ENCODE measurements around the gene ZNF621. TPM values are rescaled to one million over a fixed set of nuclear protein-coding genes. Genes with fewer than 3 reads are reported as not detected.
"Not testable (repeated sequence)": the region's sequence is repeated elsewhere in the genome, so short reads cannot be mapped to it uniquely, and the experiment has no call there.

The ZNF621 gene
- total RNA-seq, 1 experiment from 2014 or later: 6.4 TPM

DNA sequence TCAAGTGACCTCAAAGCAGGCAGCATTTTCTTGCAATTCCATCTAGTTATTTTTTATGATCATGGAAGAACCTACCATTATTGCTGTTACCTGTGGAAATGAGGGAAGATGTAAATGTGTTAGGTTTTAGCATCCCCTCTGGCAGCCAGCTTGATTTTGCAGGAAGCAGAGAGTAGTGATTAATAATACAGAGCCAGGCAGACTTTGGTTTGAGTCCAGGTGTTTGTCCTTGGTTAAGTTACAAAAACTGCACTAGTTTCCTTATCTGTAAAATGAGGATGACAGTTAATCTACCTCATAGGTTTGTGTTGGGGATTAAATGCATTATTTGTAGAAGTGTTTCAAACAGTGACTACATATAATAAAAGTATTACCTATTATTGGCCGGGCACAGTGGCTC lies 6.7 kb upstream of the ZNF621 start:
- no peaks in the 10 kb centered on the region for H3K27me3 ChIP-seq (ENCODE audit: control insufficient read depth, insufficient read depth, low read length)
- no peak overlapping the region for H3K4me3 ChIP-seq (ENCODE audit: insufficient read depth, low read depth, low read length)
- DNase-seq: no peak
- peaks cover 4% of the 10 kb centered on the region for H3K36me3 ChIP-seq (replicated peaks; ENCODE audit: control insufficient read depth, insufficient read depth, low read length)

DNA sequence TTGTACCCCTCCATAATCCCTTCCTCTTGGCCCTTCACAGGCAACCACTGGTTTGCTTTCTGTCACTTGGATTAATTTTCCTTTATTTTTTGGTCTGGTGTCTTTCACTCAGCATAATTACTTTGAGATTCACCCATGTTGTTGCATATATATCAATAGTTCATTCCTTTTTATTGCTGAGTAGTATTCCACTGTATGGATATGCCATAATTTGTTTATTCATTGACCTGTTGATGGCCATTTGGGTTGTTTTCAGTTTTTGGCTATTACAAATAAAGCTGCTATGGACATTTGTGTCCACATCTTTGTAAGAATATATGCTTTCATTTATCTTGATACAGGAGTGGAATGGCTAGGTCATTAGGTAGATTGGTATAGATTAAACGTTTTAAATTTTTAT lies 5.9 kb upstream of the ZNF621 start:
- Histone ChIP-seq H3K27me3 (ENCODE audit: control insufficient read depth, insufficient read depth, low read length) (no peaks in the 10 kb centered on the region), H3K36me3 (replicated peaks; ENCODE audit: control insufficient read depth, insufficient read depth, low read length) (peaks cover 4% of the 10 kb centered on the region), H3K4me3 (ENCODE audit: insufficient read depth, low read depth, low read length) (no peak overlapping the region)
- DNase-seq: no peak

DNA sequence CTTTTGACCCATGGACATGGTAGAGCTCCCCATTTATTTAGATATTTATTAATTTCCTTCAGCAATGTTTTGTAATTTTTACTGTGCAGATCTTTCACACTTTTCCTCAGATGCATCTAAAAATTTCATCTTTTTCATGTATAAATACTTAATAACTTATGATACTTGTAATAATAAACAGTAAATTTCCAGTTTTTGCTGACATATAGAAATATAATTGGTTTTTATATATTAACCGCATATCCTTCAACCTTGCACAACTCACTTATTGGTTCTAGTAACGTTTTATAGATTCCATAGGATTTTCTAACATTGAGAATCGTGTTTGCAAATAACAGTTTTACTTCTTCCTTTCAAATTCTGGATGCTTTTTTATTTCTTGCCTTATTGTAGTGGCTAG lies 3.5 kb upstream of the ZNF621 start:
- Histone ChIP-seq H3K4me3 (ENCODE audit: insufficient read depth, low read depth, low read length) (no peak overlapping the region), H3K27me3 (ENCODE audit: control insufficient read depth, insufficient read depth, low read length) (no peaks in the 10 kb centered on the region)
- DNase-seq: no peak

DNA sequence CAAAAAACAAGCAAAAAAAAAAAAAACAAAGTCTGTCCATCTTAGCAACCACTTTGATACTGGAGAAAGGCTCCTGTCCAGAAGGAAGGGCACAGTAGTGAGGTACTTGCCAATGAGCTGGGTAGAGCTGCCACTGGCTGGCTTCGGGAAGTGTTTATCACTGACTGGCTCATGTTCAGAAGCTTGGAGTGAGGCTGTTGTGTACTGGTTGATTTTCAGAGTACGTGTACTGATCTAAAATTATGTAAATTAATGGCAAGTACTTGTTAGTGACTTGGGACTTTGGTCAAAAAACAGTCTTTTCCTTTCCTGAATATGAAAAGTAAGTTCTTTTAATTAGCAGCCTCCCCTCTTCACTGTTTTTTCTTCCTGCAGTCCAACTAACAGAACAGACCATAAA lies 979 bp upstream of the ZNF621 start:
- DNase-seq: no peak
- H3K36me3 ChIP-seq (replicated peaks; ENCODE audit: control insufficient read depth, insufficient read depth, low read length): peaks cover 2% of the 10 kb centered on the region
- no peak overlapping the region for H3K4me3 ChIP-seq (ENCODE audit: insufficient read depth, low read depth, low read length)
- no peaks in the 10 kb centered on the region for H3K27me3 ChIP-seq (ENCODE audit: control insufficient read depth, insufficient read depth, low read length)

More for the DNA sequence above, 3.5 kb upstream of the ZNF621 start:
- peaks cover 4% of the 10 kb centered on the region for H3K36me3 ChIP-seq (replicated peaks; ENCODE audit: control insufficient read depth, insufficient read depth, low read length)

DNA sequence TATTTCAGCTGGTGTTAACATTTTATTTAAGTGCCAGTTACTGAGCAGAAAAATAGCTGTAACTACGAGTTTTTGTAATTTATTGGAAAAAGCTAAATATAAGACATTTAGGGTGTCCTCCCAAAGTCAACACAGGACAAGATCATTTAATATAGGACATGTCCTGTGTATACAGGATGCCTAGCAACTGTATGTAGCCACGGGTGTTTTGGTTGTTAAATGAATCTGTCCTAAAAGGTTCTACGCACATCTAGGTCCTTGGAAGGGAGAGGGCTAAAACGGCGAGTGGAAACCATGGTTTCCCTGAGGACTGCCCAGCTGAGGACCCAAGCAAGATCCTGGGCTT lies 565 bp upstream of the ZNF621 start:
- Histone ChIP-seq H3K27me3 (ENCODE audit: control insufficient read depth, insufficient read depth, low read length) (no peaks in the 10 kb centered on the region), H3K36me3 (replicated peaks; ENCODE audit: control insufficient read depth, insufficient read depth, low read length) (peaks cover 2% of the 10 kb centered on the region), H3K4me3 (ENCODE audit: insufficient read depth, low read depth, low read length) (peak overlapping the region; percentile 92)
- no peak for DNase-seq

DNA sequence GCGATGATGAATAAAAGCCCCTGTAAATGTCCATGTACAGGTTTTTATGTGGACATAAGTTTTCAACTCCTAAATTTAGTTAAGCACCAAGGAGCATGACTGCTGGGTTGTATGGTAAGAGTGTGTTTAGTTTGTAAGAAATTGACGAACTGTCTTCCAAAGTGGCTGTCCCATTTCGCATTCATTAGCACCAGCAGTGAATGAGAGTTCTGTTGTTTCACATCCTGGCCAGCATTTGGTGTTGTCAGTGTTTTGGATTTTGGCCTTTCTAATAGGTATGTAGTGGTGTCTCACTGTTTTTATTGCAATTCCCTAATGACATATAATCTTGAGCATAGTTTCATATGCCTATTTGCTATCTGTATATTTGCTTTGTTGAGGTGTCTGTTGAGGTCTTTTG lies 3.7 kb downstream of the ZNF621 start:
- Histone ChIP-seq H3K4me3 (ENCODE audit: insufficient read depth, low read depth, low read length) (no peak overlapping the region), H3K27me3 (ENCODE audit: control insufficient read depth, insufficient read depth, low read length) (no peaks in the 10 kb centered on the region), H3K36me3 (replicated peaks; ENCODE audit: control insufficient read depth, insufficient read depth, low read length) (peaks cover 18% of the 10 kb centered on the region)
- no peak for DNase-seq

DNA sequence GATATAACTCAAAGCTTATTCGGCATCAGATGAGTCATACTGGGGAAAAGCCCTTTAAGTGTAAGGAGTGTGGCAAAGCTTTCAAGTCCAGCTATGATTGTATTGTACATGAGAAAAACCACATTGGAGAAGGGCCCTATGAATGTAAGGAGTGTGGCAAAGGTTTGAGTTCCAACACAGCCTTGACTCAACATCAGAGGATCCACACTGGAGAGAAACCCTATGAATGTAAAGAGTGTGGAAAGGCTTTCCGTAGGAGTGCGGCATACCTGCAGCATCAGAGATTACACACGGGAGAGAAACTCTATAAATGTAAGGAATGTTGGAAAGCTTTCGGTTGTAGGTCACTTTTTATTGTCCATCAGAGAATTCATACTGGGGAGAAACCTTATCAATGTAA lies 7.5 kb downstream of the ZNF621 start:
- Histone ChIP-seq H3K36me3 (replicated peaks; ENCODE audit: control insufficient read depth, insufficient read depth, low read length) (peaks cover 21% of the 10 kb centered on the region), H3K4me3 (ENCODE audit: insufficient read depth, low read depth, low read length) (no peak overlapping the region), H3K27me3 (ENCODE audit: control insufficient read depth, insufficient read depth, low read length) (no peaks in the 10 kb centered on the region)
- no peak for DNase-seq

DNA sequence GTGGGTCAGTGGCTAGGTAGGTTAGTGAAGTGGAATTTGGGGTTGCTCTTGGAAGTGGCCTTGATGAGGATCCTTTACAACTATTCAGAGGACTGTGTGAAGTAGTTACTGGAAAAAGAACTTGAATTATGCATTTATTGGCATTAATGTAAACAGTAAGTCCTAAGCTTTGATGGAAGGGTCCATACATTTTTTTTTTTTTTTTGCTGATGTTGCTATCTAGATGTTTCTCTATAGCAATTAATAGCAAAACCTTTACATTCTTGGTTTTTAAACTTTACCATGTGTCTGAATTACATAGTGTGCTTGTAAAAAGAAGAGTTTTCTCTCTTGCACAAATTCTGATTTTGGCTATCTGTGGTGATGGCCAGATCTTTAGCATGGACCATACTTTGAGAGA lies 9.5 kb downstream of the ZNF621 start:
- Histone ChIP-seq H3K27me3 (ENCODE audit: control insufficient read depth, insufficient read depth, low read length) (no peaks in the 10 kb centered on the region), H3K36me3 (replicated peaks; ENCODE audit: control insufficient read depth, insufficient read depth, low read length) (peaks cover 19% of the 10 kb centered on the region), H3K4me3 (ENCODE audit: insufficient read depth, low read depth, low read length) (no peak overlapping the region)
- DNase-seq: no peak

DNA sequence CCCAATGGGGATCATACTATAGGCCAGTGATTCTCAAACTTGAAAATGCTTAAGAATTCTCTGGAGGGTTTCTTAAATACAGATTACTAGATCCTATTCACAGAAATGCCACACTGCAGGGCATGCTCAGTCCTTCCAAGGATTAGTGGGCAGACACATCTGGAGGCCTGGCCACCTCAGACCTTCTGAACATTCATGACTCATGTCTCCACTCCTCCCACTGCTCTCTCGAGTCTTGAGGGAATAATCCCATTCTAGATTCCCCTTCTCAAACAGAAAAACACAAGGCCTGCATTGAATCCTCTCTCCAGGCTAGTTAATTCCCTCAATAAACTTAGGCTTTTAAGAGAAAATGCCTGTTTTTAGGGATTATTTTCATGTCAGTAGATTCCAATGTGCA lies 22.1 kb downstream of the ZNF621 start:
- Histone ChIP-seq H3K36me3 (replicated peaks; ENCODE audit: control insufficient read depth, insufficient read depth, low read length) (no peaks in the 10 kb centered on the region), H3K27me3 (ENCODE audit: control insufficient read depth, insufficient read depth, low read length) (no peaks in the 10 kb centered on the region), H3K4me3 (ENCODE audit: insufficient read depth, low read depth, low read length) (no peak overlapping the region)
- no peak for DNase-seq

DNA sequence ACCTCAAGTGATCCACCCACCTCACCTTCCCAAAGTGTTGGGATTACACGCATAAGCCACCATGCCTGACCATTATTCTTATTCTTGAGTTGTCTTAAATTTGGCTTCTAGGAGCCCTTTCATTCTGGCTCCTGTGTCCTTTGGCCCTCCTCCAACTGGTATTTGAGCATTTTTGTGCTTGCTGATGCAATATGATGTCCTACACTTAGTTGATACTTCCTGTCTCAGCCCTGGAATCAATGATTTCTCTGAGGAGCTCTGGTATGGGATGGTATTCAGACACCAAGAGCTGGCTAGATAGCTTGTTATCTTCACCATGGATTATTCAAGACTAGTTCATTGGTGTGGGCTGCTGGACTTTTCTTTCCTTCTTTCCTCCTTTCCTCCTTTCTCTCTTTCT lies 25.4 kb downstream of the ZNF621 start:
- Histone ChIP-seq H3K36me3 (replicated peaks; ENCODE audit: control insufficient read depth, insufficient read depth, low read length) (no peaks in the 10 kb centered on the region), H3K4me3 (ENCODE audit: insufficient read depth, low read depth, low read length) (no peak overlapping the region), H3K27me3 (ENCODE audit: control insufficient read depth, insufficient read depth, low read length) (no peaks in the 10 kb centered on the region)
- DNase-seq: no peak

DNA sequence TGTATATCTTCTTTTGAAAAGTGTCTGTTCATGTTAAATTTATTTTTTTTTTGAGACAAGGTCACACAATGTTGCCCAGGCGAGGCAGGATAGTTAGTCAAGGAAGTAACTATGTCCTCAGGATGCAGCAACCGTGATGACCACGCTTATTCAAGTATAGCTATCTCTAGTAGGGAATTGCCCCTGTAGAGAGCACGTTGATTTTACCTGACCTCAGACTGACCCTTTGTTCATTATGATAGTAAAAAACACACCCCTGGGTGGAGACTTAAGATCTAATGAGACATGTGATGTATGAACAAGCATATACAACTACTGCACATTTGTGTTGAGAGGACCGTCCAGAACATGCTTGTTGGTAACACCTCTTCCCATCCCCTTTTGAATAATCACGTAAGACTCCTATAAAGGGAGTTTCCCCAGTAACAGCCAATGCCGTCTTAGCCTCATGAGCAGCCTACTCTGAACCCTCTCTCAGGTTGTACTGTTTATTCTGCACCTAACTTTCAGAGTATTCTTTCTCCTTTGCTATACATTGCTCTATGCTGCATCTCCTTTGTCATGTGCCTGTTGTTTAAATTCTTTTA lies 32.9 kb downstream of the ZNF621 start:
- no peak overlapping the region for H3K4me3 ChIP-seq (ENCODE audit: insufficient read depth, low read depth, low read length)
- DNase-seq: no peak
- H3K27me3 ChIP-seq (ENCODE audit: control insufficient read depth, insufficient read depth, low read length): no peaks in the 10 kb centered on the region
- no peaks in the 10 kb centered on the region for H3K36me3 ChIP-seq (replicated peaks; ENCODE audit: control insufficient read depth, insufficient read depth, low read length)

DNA sequence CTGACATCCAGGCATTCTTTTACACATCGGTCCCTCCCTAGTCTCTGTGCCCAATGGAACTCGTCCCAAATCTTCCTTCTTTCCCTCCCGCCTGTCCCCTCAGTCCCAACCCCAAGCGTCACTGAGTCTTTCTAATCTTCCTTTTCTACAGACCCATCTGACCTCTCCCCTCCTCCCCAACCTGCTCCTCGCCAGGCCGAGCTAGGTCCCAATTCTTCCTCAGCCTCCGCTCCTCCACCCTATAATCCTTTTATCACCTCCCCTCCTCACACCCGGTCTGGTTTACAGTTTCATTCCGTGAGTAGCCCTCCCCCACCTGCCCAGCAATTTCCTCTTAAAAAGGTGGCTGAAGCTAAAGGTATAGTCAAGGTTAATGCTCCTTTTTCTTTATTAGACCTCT lies 37.7 kb downstream of the ZNF621 start:
- H3K36me3 ChIP-seq (replicated peaks; ENCODE audit: control insufficient read depth, insufficient read depth, low read length); DNase-seq; H3K27me3 ChIP-seq (ENCODE audit: control insufficient read depth, insufficient read depth, low read length); H3K4me3 ChIP-seq (ENCODE audit: insufficient read depth, low read depth, low read length): not testable (repeated sequence)

DNA sequence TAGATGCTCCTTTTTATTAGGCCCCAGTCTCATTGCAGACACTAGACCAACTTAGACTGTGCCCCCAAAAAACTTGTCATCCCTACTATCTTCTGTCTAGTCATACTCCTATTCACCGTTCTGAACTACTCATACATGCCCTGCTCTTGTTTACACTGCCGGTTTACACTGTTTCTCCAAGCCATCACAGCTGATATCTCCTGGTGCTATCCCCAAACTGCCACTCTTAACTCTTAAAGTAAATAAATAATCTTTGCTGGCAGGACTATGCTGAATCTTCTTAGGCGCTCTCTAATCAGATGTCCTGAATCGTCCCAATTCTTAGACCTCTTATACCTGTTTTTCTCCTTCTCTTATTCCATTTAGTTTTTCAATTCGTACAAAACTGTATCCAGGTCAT lies 40.9 kb downstream of the ZNF621 start:
- H3K27me3 ChIP-seq (ENCODE audit: control insufficient read depth, insufficient read depth, low read length); DNase-seq; H3K36me3 ChIP-seq (replicated peaks; ENCODE audit: control insufficient read depth, insufficient read depth, low read length); H3K4me3 ChIP-seq (ENCODE audit: insufficient read depth, low read depth, low read length): not testable (repeated sequence)

DNA sequence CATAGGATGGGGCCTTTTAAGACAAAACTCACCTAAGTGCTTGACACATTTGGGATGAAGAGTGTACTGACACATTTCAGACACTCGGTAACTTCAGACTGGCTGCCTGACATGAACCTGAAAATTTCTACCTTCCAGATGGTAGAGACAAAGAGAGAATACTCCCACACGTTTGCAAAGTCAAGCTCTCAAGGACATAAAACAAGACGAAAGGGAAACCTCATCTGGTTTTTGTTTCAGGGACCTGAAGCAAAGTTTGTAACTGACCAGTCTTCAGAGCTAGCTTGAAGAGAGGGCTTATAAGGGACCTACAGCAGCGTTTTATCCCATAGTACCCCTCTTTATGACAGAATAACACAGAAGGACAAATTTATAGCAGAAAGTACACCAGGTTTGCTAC lies 41.9 kb downstream of the ZNF621 start:
- no peaks in the 10 kb centered on the region for H3K27me3 ChIP-seq (ENCODE audit: control insufficient read depth, insufficient read depth, low read length)
- H3K4me3 ChIP-seq (ENCODE audit: insufficient read depth, low read depth, low read length): no peak overlapping the region
- DNase-seq: no peak
- H3K36me3 ChIP-seq (replicated peaks; ENCODE audit: control insufficient read depth, insufficient read depth, low read length): no peaks in the 10 kb centered on the region

DNA sequence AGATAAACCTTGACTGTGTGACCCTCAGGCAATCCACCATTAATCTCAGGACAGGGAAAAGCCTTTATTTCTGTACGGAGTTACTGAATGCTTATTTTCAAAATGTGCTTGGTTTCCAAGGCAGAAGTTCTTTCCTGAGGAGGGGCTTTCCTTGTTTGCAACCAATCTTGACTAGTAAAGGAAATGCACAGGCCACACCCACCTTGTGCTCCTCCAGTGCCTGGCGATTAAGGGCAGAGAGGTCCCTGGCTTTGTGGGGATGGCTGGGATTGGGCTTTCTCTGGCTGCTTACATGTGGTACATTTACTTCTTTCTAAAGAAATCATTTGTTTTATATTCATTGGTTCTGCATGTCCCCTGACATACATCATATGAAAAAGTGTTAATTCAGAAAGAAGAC lies 47.8 kb downstream of the ZNF621 start:
- no peak overlapping the region for H3K4me3 ChIP-seq (ENCODE audit: insufficient read depth, low read depth, low read length)
- no peaks in the 10 kb centered on the region for H3K36me3 ChIP-seq (replicated peaks; ENCODE audit: control insufficient read depth, insufficient read depth, low read length)
- no peaks in the 10 kb centered on the region for H3K27me3 ChIP-seq (ENCODE audit: control insufficient read depth, insufficient read depth, low read length)
- peak; percentile 27 for DNase-seq

DNA sequence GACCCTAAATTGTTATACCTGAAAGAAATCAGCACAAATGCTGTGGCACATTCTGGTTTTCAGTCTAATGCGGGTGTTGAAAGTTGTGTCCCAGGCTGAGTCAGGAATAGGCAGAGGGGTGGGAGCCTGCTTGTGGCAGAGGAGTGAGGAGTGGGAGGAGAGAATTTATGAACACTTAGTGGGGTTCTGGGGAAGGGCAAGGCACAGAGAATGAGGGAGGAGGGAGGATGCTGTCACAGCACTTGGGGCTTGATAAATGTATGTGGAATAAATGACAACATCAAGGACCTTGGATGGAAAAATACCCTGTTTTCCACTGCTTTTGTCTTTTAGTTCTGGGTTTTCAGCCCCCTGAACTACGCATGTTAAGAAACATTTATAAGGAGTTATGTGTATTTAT lies 49.3 kb downstream of the ZNF621 start:
- no peaks in the 10 kb centered on the region for H3K27me3 ChIP-seq (ENCODE audit: control insufficient read depth, insufficient read depth, low read length)

More for the DNA sequence above, 49.3 kb downstream of the ZNF621 start:
- no peak for DNase-seq
- Histone ChIP-seq H3K36me3 (replicated peaks; ENCODE audit: control insufficient read depth, insufficient read depth, low read length) (no peaks in the 10 kb centered on the region), H3K4me3 (ENCODE audit: insufficient read depth, low read depth, low read length) (no peak overlapping the region)
